ENCODE measurements around the gene PHC3.

PHC3 gene

DNA sequence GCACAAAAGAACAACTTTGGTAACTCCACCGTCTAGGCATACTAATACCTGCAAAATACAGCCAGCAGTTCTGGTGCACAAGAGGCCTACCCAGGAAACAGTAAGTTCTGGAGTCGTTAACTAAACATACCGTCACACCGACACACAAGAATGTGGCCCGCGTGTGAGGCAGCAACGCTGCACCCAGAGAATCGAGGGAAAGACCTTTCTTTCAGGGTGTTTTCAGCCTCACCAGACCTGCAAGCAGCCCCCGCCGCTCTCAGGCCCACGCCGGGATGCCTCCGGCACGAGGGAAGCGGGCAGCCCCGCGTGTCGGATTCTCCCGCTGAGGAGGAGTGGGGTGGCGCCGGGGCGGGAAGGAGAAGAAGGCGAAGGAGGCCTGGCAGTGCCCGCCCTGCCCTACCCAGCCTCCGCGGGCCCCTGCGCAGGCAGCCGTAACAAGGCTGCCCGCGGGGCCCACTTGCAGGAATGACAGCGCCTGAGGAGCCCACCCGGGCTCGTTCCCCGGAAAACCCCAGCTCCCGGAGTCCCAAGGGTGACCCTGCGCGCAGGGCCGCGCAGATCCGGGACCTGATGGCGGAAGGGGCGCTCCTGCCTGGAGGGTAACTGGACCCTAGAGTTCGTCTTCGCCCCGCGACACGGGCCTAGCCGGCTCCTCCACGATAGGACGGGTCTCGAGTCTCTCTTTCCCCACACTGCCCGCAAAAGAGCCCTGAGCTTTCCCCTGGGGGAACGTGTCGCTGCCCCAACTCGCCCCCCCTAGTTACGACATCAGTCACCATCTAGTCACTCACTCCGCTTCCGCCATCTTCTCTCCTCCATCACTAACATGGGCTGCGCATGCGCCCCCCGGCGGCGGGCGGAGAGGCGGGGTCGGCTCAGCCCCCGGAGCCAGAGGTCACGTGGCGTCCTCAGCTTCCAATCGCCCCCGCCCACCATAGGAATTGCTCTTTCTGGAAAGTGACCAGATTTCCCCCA is at the start of gene PHC3:
Gene PHC3, minus strand, starts transcription at position 826 of the 978 bp plus-strand sequence. Its CDS starts 18 bp downstream, at position 808.
- H3K4me3 ChIP-seq (ENCODE audit: low read depth, low read length), result peak within 1 kb of the TSS; percentile 96
- DNase-seq (ENCODE audit: low read depth, low spot score), result peak; percentile 24
- TF ChIP-seq, protein P1, sequence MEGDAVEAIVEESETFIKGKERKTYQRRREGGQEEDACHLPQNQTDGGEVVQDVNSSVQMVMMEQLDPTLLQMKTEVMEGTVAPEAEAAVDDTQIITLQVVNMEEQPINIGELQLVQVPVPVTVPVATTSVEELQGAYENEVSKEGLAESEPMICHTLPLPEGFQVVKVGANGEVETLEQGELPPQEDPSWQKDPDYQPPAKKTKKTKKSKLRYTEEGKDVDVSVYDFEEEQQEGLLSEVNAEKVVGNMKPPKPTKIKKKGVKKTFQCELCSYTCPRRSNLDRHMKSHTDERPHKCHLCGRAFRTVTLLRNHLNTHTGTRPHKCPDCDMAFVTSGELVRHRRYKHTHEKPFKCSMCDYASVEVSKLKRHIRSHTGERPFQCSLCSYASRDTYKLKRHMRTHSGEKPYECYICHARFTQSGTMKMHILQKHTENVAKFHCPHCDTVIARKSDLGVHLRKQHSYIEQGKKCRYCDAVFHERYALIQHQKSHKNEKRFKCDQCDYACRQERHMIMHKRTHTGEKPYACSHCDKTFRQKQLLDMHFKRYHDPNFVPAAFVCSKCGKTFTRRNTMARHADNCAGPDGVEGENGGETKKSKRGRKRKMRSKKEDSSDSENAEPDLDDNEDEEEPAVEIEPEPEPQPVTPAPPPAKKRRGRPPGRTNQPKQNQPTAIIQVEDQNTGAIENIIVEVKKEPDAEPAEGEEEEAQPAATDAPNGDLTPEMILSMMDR (IDR thresholded peaks at IDR 0.05; ENCODE audit: insufficient read depth, low read length, missing control alignments), result no peak
- POLR2A ChIA-PET, result interaction anchor here (0.8 to 0.9 kb wide), 2 partner anchors 9 to 41 kb away, joined by 3 to 4 read pairs; partner anchors contain the start of gene PRKCI
- CTCF ChIA-PET, result interaction anchor here (1.1 to 1.5 kb wide), 3 partner anchors 8 to 13 kb away, joined by 3 to 5 read pairs (median 4); no protein-coding TSS in a partner anchor

GRCh38 chr3:170228093-170228766 is 46.7 kb upstream of the PHC3 start:
- DNase-seq (ENCODE audit: low read depth, low spot score), result no peak
- TF ChIP-seq, protein P1 (IDR thresholded peaks at IDR 0.05; ENCODE audit: insufficient read depth, low read length, missing control alignments), result no peak
- CTCF ChIA-PET, result no interaction called here
- H3K4me3 ChIP-seq (ENCODE audit: low read depth, low read length), result no peak overlapping the region
- POLR2A ChIA-PET, result interaction anchor here (0.6 kb wide), 1 partner anchor 641 kb away, joined by 4 read pairs; no protein-coding TSS in a partner anchor

DNA sequence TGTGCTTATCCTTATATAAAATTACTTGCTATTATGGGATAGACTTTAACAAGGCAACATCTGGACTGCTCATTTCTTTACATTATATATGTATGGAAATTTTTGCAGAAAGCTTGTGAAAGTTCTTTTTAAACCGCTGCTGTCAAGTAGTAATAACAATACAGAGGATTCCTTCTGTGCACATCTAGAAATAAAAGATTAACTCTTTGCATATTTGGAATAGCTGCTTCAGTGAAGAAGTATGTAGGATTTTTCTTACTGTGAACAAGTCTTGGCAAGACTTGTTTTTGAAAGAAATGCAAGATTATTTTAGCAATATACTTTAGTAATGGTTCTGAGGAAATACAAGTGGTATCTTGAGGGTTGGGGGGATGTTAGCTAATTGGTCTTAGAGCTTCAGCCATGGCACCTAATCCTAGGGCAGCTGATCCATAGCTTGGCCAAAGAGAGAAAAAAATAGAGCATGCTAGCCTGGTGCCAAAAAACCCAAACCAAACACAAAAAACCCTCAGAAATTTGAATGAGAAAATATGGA is 45.0 kb upstream of the PHC3 start:
- ChIA-PET CTCF (interaction anchor here (0.9 to 1.6 kb wide), 2 partner anchors 16 to 184 kb away, joined by 3 to 5 read pairs; no protein-coding TSS in a partner anchor), POLR2A (interaction anchor here (0.6 kb wide), 1 partner anchor 131 kb away, joined by 3 read pairs; the partner anchor contains the start of gene SKIL)
- DNase-seq (ENCODE audit: low read depth, low spot score), result peak; percentile 33
- TF ChIP-seq, protein P1 (IDR thresholded peaks at IDR 0.05; ENCODE audit: insufficient read depth, low read length, missing control alignments), result no peak
- no peak overlapping the region for H3K4me3 ChIP-seq (ENCODE audit: low read depth, low read length)

DNA sequence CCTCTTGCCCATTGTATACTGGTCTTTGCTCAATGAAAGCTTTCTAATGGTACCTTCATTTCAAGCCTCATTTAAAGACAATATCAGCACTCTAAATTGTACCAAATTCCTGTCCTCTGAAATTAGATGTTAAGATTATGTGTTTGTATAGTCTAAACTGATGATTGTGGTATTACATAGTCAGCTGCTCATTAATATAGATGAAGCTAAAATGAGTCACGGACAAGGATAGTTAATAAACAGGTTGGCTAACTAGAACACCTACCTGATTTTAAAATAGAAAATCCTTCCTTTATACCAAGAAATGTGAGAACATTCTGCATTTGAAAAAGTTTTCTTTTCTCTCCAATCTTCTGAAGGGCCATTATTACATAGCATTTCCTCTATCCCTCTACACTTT is 43.6 kb upstream of the PHC3 start:
- TF ChIP-seq, protein P1 (IDR thresholded peaks at IDR 0.05; ENCODE audit: insufficient read depth, low read length, missing control alignments), result no peak
- POLR2A ChIA-PET, result no interaction called here
- no peak overlapping the region for H3K4me3 ChIP-seq (ENCODE audit: low read depth, low read length)
- no peak for DNase-seq (ENCODE audit: low read depth, low spot score)
- CTCF ChIA-PET, result interaction anchor here (0.8 to 1.6 kb wide), 2 partner anchors 11 to 17 kb away, joined by 3 to 5 read pairs; no protein-coding TSS in a partner anchor

DNA sequence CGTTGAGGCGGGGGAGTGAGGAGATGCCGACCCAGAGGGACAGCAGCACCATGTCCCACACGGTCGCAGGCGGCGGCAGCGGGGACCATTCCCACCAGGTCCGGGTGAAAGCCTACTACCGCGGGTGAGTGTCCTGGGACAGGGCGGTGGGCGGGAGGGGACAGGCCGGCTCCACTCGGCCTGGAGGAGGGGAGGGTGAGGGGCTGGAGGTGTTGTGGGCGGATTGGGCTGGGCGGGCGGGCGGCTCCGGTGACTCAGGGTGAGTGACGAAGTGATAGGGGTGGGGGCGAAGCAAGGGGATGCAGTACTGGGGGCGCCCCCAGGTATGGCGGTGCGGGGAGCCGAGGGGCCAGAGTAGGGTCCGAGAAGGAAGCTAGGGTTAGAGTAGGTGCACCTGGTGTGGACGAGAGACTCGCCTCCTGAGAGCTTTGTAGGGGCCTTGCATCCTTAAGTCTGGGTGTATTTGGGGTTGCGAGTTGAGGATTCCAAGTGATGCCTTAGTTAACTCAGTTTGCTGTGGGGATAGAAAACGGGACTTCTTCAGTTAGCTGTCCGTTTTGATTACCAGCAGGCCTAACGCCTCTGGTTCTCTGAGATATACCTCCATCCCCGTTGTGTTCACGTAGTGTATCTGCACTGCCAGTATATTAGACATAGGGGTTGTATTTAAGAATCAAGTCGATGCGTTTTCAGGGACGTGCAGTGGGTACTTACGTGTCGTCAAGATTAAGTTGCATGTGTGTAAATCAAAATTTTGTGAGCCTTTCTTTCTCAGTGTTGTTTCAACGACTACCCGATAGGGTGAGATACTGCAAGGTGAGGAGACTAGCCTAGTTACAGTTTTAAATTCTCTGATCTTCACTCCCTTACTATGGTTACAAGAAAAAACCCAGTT is 41.4 kb upstream of the PHC3 start:
- CTCF ChIA-PET, result interaction anchor here (0.6 to 2.1 kb wide), 4 partner anchors 11 to 589 kb away, joined by 3 to 8 read pairs (median 4); no protein-coding TSS in a partner anchor

More for the DNA sequence above, 41.4 kb upstream of the PHC3 start:
- TF ChIP-seq, protein P1 (IDR thresholded peaks at IDR 0.05; ENCODE audit: insufficient read depth, low read length, missing control alignments), result no peak
- POLR2A ChIA-PET, result interaction anchor here (0.5 to 1.9 kb wide), 4 partner anchors 10 to 630 kb away, joined by 3 to 9 read pairs (median 4); partner anchors contain the start of gene PHC3
- H3K4me3 ChIP-seq (ENCODE audit: low read depth, low read length), result peak overlapping the region; percentile 74
- no peak for DNase-seq (ENCODE audit: low read depth, low spot score)

All from AG04449 (cell line).